Measurements from ENCODE around the gene TOMM6. TPM values are rescaled to one million over a fixed set of nuclear protein-coding genes. Genes with fewer than 3 reads are reported as not detected.

TOMM6 gene
- total RNA-seq, 2 donors from 2014 or later = 109 to 120 TPM

GRCh38 chr6:41784581-41785171 lies 2.8 kb upstream of the TOMM6 start:
- Mint-ChIP-seq H3K9me3 (no peaks in the 10 kb centered on the region), H3K27ac (no peak overlapping the region), H3K4me1 (ENCODE audit: low read depth) (peaks cover 22% of the 10 kb centered on the region), H3K27me3 (ENCODE audit: low read depth) (peaks cover 14% of the 10 kb centered on the region), H3K36me3 (ENCODE audit: insufficient read depth in 2 of 2) (peaks cover 0 to 5% of the 10 kb centered on the region in 2 donors), H3K4me3 (peak overlapping the region; percentile 39 to 98)
- DNase-seq (no peak), ATAC-seq (replicated peaks in 1 of 2) (no peak)

DNA sequence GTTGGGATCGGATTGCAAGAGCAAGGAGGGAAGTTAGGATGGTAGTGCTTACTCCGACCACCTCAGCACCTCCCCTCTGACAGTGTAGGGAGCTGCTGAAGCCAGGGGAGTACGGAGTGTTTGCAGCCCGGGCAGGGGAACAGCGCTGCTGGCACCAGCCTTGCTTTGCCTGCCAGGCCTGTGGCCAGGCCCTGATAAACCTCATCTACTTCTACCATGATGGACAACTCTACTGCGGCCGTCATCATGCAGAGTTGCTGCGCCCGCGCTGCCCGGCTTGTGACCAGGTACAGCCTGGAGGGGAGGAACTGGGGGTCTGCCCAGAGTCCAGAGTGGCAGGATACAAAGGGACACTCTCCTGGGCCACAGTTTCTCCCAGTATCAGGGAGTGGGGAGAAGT lies 2.2 kb upstream of the TOMM6 start:
- DNase-seq (no peak), ATAC-seq (replicated peaks in 1 of 2) (no peak)
- peak overlapping the region; percentile 39 to 98 for H3K4me3 Mint-ChIP-seq
- no peaks in the 10 kb centered on the region for H3K9me3 Mint-ChIP-seq
- no peak overlapping the region for H3K27ac Mint-ChIP-seq
- H3K36me3 Mint-ChIP-seq (ENCODE audit: insufficient read depth in 2 of 2) = peaks cover 0 to 8% of the 10 kb centered on the region in 2 donors
- H3K4me1 Mint-ChIP-seq (ENCODE audit: low read depth) = peaks cover 27% of the 10 kb centered on the region
- H3K27me3 Mint-ChIP-seq (ENCODE audit: low read depth) = peaks cover 14% of the 10 kb centered on the region

GRCh38 chr6:41785689-41786450 lies 1.6 kb upstream of the TOMM6 start:
- DNase-seq = peak in 1 of 2 donors; percentile 10

GRCh38 chr6:41786451-41787218 lies 859 bp upstream of the TOMM6 start:
- Mint-ChIP-seq H3K27ac (peak overlapping the region; percentile 99), H3K36me3 (ENCODE audit: insufficient read depth in 2 of 2) (peaks cover 2 to 8% of the 10 kb centered on the region in 2 donors), H3K9me3 (no peaks in the 10 kb centered on the region), H3K27me3 (ENCODE audit: low read depth) (peaks cover 5% of the 10 kb centered on the region), H3K4me3 (peak overlapping the region; percentile 95 to 98), H3K4me1 (ENCODE audit: low read depth) (peaks cover 22% of the 10 kb centered on the region)
- DNase-seq = peak; percentile 92 to 95
- peak; percentile 79 to 81 for ATAC-seq (replicated peaks in 1 of 2)

More at GRCh38 chr6:41785689-41786450, 1.6 kb upstream of the TOMM6 start:
- H3K27me3 Mint-ChIP-seq (ENCODE audit: low read depth) = peaks cover 13% of the 10 kb centered on the region
- H3K27ac Mint-ChIP-seq = peak overlapping the region; percentile 76
- no peak for ATAC-seq (replicated peaks in 1 of 2)
- H3K36me3 Mint-ChIP-seq (ENCODE audit: insufficient read depth in 2 of 2) = peaks cover 0 to 8% of the 10 kb centered on the region in 2 donors
- peak overlapping the region; percentile 95 to 98 for H3K4me3 Mint-ChIP-seq
- H3K9me3 Mint-ChIP-seq = no peaks in the 10 kb centered on the region
- peaks cover 28% of the 10 kb centered on the region for H3K4me1 Mint-ChIP-seq (ENCODE audit: low read depth)

DNA sequence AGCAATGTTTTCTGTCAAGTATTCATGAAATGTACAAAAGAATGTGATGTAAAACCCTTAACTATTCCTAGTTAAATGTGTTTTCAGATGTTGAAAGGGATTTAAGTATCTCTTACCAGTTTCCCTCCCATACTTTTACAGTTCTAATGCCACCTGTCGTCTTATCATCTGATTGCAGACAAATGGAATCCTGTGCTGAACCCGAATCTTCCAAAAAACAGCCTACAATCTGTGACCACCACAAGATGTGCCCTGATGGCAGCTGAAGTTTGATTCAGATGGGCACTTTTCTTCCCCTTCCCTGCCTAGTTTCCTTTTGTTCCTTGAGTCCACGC lies 1.9 kb downstream of the TOMM6 start:
- ATAC-seq (replicated peaks in 1 of 2) (no peak), DNase-seq (no peak)
- peak overlapping the region; percentile 72 to 95 for H3K4me3 Mint-ChIP-seq
- H3K36me3 Mint-ChIP-seq (ENCODE audit: insufficient read depth in 2 of 2) = peaks cover 4 to 8% of the 10 kb centered on the region in 2 donors
- peak overlapping the region; percentile 64 for H3K27ac Mint-ChIP-seq
- peaks cover 22% of the 10 kb centered on the region for H3K4me1 Mint-ChIP-seq (ENCODE audit: low read depth)
- no peaks in the 10 kb centered on the region for H3K9me3 Mint-ChIP-seq
- H3K27me3 Mint-ChIP-seq (ENCODE audit: low read depth) = no peaks in the 10 kb centered on the region

GRCh38 chr6:41790045-41790444 lies 2.6 kb downstream of the TOMM6 start:
- peaks cover 22% of the 10 kb centered on the region for H3K4me1 Mint-ChIP-seq (ENCODE audit: low read depth)
- ATAC-seq (replicated peaks in 1 of 2) (no peak), DNase-seq (no peak)
- H3K4me3 Mint-ChIP-seq = no peak overlapping the region
- no peaks in the 10 kb centered on the region for H3K9me3 Mint-ChIP-seq
- H3K27ac Mint-ChIP-seq = no peak overlapping the region
- H3K36me3 Mint-ChIP-seq (ENCODE audit: insufficient read depth in 2 of 2) = peaks cover 4 to 8% of the 10 kb centered on the region in 2 donors
- H3K27me3 Mint-ChIP-seq (ENCODE audit: low read depth) = no peaks in the 10 kb centered on the region

DNA sequence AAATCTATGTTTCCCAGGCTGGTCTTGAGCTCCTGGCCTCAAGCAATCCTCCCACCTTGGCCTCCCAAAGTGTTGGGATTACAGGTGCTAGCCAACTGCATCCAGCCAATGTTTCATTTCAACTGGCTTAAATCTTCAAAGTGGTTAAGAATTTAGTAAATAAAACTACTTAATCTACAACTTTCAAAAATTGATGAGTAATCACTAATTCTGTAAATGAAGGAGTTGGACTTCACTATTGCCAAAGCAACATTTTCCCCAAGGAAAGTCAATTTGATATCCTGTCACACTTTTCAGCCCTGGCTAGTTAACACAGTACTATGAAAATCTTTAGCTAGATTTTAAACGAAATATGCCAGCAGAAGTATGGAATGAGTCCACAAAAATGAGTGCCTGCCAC lies 3.8 kb downstream of the TOMM6 start:
- peaks cover 22% of the 10 kb centered on the region for H3K4me1 Mint-ChIP-seq (ENCODE audit: low read depth)
- ATAC-seq (replicated peaks in 1 of 2) (no peak), DNase-seq (no peak)
- H3K9me3 Mint-ChIP-seq = no peaks in the 10 kb centered on the region
- peak overlapping the region; percentile 46 for H3K27ac Mint-ChIP-seq
- H3K4me3 Mint-ChIP-seq = no peak overlapping the region
- no peaks in the 10 kb centered on the region for H3K27me3 Mint-ChIP-seq (ENCODE audit: low read depth)
- peaks cover 4 to 8% of the 10 kb centered on the region in 2 donors for H3K36me3 Mint-ChIP-seq (ENCODE audit: insufficient read depth in 2 of 2)

GRCh38 chr6:41791984-41792383 lies 4.5 kb downstream of the TOMM6 start:
- peak overlapping the region; percentile 46 for H3K27ac Mint-ChIP-seq
- peaks cover 4 to 8% of the 10 kb centered on the region in 2 donors for H3K36me3 Mint-ChIP-seq (ENCODE audit: insufficient read depth in 2 of 2)
- H3K9me3 Mint-ChIP-seq = no peaks in the 10 kb centered on the region
- no peaks in the 10 kb centered on the region for H3K27me3 Mint-ChIP-seq (ENCODE audit: low read depth)
- DNase-seq = no peak
- H3K4me3 Mint-ChIP-seq = no peak overlapping the region
- no peak for ATAC-seq (replicated peaks in 1 of 2)
- peaks cover 26% of the 10 kb centered on the region for H3K4me1 Mint-ChIP-seq (ENCODE audit: low read depth)

DNA sequence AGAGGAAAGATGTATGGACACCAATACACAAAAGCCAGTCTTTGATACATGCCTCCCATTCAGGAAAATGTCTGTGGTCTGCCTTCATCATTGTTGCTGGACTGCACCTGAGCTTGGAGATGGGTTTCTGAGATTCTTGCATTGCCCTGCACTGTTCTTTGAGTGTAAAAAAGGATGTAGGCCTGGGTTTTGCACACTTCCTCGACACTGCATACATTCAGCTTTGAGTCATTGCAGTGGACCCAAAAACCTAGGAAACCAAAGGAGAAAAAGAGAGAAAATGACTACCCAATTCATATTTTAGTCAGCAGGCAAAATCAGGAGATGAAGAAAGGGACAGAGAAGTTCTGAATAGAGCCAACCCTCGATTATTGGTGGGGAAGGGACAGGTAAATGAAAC lies 9.0 kb downstream of the TOMM6 start:
- H3K9me3 Mint-ChIP-seq = no peaks in the 10 kb centered on the region
- no peak overlapping the region for H3K4me3 Mint-ChIP-seq
- peaks cover 0 to 3% of the 10 kb centered on the region in 2 donors for H3K36me3 Mint-ChIP-seq (ENCODE audit: insufficient read depth in 2 of 2)
- H3K4me1 Mint-ChIP-seq (ENCODE audit: low read depth) = peaks cover 8% of the 10 kb centered on the region
- ATAC-seq (replicated peaks in 1 of 2) (peak in 1 of 2 donors; percentile 45), DNase-seq (no peak)
- no peaks in the 10 kb centered on the region for H3K27me3 Mint-ChIP-seq (ENCODE audit: low read depth)
- H3K27ac Mint-ChIP-seq = peak overlapping the region; percentile 0

DNA sequence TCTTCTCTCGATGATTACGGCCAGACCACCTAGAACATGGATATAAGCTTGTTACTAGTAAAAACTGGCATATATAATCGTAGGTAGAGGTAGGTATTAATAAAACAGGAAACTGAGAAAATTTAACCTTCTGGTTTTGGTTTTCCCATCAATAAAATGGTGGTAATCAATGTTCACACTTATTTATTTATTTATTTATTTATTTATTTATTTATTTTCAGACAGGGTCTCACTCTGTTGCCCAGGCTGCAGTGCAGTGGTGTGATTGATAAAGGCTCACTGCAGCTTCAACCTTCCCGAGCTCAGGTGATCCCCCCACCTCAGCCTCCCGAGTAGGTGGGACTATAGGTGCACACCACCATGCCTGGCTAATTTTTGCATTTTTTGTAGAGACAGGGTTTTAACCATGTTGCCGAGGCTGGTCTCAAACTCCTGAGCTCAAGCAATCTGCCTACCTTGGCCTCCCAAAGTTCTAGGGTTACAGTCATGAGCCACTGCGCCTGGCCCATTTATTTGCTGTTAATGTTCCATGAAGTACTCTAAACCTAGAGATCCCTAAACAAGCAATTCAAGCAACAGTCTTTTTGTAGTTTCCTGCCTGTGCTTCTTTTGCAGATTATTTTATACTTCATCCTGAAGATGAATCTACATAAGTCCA lies 11.5 kb downstream of the TOMM6 start:
- Mint-ChIP-seq H3K36me3 (ENCODE audit: insufficient read depth in 2 of 2) (no peaks in the 10 kb centered on the region), H3K27me3 (ENCODE audit: low read depth) (no peaks in the 10 kb centered on the region), H3K4me1 (ENCODE audit: low read depth) (peaks cover 8% of the 10 kb centered on the region), H3K4me3 (no peak overlapping the region), H3K27ac (no peak overlapping the region), H3K9me3 (no peaks in the 10 kb centered on the region)
- ATAC-seq (replicated peaks in 1 of 2) (no peak), DNase-seq (no peak)

DNA sequence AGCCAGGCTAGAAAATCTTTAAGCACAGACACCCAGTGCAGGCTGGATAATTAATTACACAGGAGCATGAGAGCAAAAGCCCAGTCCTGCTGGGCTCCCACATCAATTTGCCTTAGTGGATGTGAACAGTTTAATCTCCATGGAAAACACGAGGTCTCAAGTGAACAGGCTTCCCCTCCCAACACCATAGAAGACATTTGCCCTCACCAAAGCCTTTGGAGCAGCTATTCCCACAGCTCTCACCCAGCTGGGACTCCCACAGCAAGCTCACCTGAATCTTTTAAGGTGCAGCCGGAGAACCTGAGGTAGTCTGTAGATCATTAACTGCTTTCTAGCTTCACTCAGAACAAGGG lies 12.0 kb downstream of the TOMM6 start:
- no peak for ATAC-seq (replicated peaks in 1 of 2)
- H3K9me3 Mint-ChIP-seq = no peaks in the 10 kb centered on the region
- DNase-seq = no peak
- no peaks in the 10 kb centered on the region for H3K36me3 Mint-ChIP-seq (ENCODE audit: insufficient read depth in 2 of 2)
- peaks cover 8% of the 10 kb centered on the region for H3K4me1 Mint-ChIP-seq (ENCODE audit: low read depth)
- no peak overlapping the region for H3K4me3 Mint-ChIP-seq
- H3K27me3 Mint-ChIP-seq (ENCODE audit: low read depth) = no peaks in the 10 kb centered on the region
- H3K27ac Mint-ChIP-seq = no peak overlapping the region

GRCh38 chr6:41801380-41801779 lies 13.9 kb downstream of the TOMM6 start:
- ATAC-seq (replicated peaks in 1 of 2) (no peak), DNase-seq (no peak)
- Mint-ChIP-seq H3K36me3 (ENCODE audit: insufficient read depth in 2 of 2) (no peaks in the 10 kb centered on the region), H3K4me1 (ENCODE audit: low read depth) (peaks cover 3% of the 10 kb centered on the region), H3K4me3 (no peak overlapping the region), H3K27ac (no peak overlapping the region), H3K27me3 (ENCODE audit: low read depth) (no peaks in the 10 kb centered on the region), H3K9me3 (no peaks in the 10 kb centered on the region)

Data from activated T-cell treated with anti-CD3 and anti-CD28 coated beads, Interleukin-2, amount 50 U/mL, for 72 hours (primary cell).